Osteocyte (in vitro differentiated cells): ENCODE measurements around the gene FLNC. TPM values are rescaled to one million over a fixed set of nuclear protein-coding genes. Genes with fewer than 3 reads are reported as not detected.

ENCODE experiments used
- DNase-seq: peaks from one replicate; pipeline ENCODE4 v3.0.0; 2021; ENCODE audit warnings: mixed read lengths; ENCODE audit not compliant: unreplicated experiment; ENCODE audit errors: extremely low spot score
- H3K27ac Mint-ChIP-seq: one replicate; pipeline ENCODE4 v1.8.0; 2021; ENCODE audit warnings: mild to moderate bottlenecking, mixed read lengths; ENCODE audit not compliant: unreplicated experiment
- H3K27me3 Mint-ChIP-seq: one replicate; pipeline ENCODE4 v1.8.0; 2021; ENCODE audit warnings: mixed read lengths; ENCODE audit not compliant: unreplicated experiment
- H3K36me3 Mint-ChIP-seq: one replicate; pipeline ENCODE4 v1.8.0; 2021; ENCODE audit warnings: mixed read lengths; ENCODE audit not compliant: unreplicated experiment
- H3K4me1 Mint-ChIP-seq: one replicate; pipeline ENCODE4 v1.8.0; 2021; ENCODE audit warnings: mixed read lengths; ENCODE audit not compliant: unreplicated experiment
- H3K4me3 Mint-ChIP-seq: one replicate; pipeline ENCODE4 v1.8.0; 2021; ENCODE audit warnings: mild to moderate bottlenecking, moderate library complexity, mixed read lengths; ENCODE audit not compliant: unreplicated experiment
- H3K9me3 Mint-ChIP-seq: one replicate; pipeline ENCODE4 v1.8.0; 2021; ENCODE audit warnings: mixed read lengths; ENCODE audit not compliant: unreplicated experiment
- CTCF ChIP-seq: fragments of 200-600 bp; sonication (generic); IDR thresholded peaks from 2 replicates; pipeline ENCODE4 v1.5.0; 2021; ENCODE audit warnings: antibody characterized with exemption, mild to moderate bottlenecking, moderate library complexity
- total RNA-seq: library from RNA; stranded (reverse); gene quantifications from 2 replicates; pipeline ENCODE4 v1.2.1, GENCODE V29; 2021

FLNC gene
- total RNA-seq, 1 donor from 2014 or later, result 26.9 TPM

- peak; percentile 95 for DNase-seq
- Mint-ChIP-seq H3K9me3 (no peaks in the 10 kb centered on the region), H3K4me1 (peaks cover 2% of the 10 kb centered on the region), H3K27me3 (no peaks in the 10 kb centered on the region), H3K36me3 (no peaks in the 10 kb centered on the region), H3K27ac (no peak overlapping the region), H3K4me3 (no peak overlapping the region)
- peak; percentile 97 for TF ChIP-seq CTCF
Measured at GRCh38 chr7:128883622-128884448, 53.6 kb downstream of the FLNC start.

DNA sequence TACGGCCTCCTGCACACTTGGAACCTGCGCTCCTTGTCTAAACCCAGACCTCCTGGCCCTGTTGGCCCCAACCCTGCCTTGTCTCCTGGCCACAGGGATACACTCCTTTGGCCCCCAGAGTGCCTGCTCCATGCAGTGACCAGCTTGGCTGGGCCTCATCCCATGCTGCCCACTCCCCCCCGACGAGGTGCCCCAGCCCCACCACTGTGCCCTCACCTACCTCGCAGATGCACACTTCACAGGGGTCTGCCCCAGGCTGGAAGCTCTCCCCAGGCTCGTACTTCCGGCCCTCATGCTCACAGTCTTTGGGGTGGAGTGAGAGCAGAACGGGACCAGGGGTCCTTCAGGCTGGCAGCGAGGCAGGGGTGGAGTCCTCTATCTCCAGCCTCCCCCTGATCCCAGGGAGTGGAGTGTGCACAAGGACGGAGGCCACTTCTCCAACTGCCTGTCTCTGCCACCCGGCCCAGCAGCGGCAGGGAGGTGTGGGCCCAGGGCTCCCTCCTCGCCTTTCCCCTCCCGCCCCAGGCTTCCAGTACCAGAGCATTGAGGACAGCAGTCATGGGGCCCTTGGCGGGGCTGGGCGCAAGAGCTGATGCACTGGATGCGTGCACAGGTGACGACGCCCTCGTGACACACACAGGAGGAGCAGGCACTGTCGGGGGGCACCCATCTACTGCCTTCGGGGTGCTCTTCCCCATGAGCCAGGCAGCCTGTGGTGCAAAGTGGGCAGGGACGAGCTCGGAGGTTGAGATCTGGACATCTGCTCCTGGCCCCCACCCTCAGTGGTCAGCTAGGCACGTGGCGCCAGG lies 54.6 kb downstream of the FLNC start:
- no peak for TF ChIP-seq CTCF
- H3K9me3 Mint-ChIP-seq, result no peaks in the 10 kb centered on the region
- H3K27ac Mint-ChIP-seq, result no peak overlapping the region
- no peaks in the 10 kb centered on the region for H3K27me3 Mint-ChIP-seq
- peaks cover 5% of the 10 kb centered on the region for H3K4me1 Mint-ChIP-seq
- H3K4me3 Mint-ChIP-seq, result no peak overlapping the region
- H3K36me3 Mint-ChIP-seq, result no peaks in the 10 kb centered on the region
- DNase-seq, result no peak

- no peak for TF ChIP-seq CTCF
- Mint-ChIP-seq H3K27ac (no peak overlapping the region), H3K9me3 (no peaks in the 10 kb centered on the region), H3K27me3 (no peaks in the 10 kb centered on the region), H3K36me3 (no peaks in the 10 kb centered on the region), H3K4me3 (no peak overlapping the region), H3K4me1 (peaks cover 5% of the 10 kb centered on the region)
- no peak for DNase-seq
Measured at GRCh38 chr7:128885370-128886187, 55.4 kb downstream of the FLNC start.

DNA sequence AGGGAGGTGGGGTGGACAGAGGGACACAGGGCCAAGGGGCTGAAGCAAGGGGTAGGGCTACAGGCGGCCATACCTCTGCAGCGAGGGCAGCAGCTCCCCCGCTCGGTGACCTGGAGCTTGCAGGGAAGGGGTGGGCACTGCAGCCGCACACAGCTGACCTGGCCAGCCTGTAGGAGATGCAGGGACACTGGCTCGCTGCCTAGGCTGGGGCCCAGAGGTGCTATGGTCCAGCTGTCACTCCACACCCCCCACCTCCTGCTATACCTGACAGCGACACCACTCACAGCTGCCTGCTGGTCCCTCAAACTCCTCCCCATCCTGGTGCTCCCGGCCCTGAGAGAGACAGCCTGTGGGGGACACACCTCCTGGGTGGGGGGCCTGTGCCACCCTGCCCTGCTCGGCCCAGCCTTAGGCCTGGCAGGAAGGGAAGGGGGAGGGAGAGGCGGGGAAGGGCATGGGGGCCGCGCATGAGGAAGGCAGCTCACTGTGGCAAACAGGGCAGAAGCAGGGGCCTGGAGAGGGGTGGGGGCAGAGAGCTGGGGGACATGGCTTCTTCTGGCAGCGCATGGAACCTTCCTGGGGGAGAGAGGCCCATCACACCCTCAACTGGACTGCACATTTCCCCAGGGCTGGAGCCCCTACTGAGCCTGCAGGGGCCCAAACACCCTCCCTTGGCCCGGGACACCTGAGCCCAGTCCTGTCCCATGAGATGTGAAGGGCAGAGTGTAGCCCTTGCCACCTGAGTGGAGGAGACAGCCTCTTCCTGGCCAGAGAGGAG lies 56.4 kb downstream of the FLNC start:
- Mint-ChIP-seq H3K9me3 (no peaks in the 10 kb centered on the region), H3K27me3 (no peaks in the 10 kb centered on the region), H3K36me3 (no peaks in the 10 kb centered on the region), H3K4me3 (no peak overlapping the region), H3K27ac (no peak overlapping the region), H3K4me1 (peaks cover 5% of the 10 kb centered on the region)
- no peak for DNase-seq
- TF ChIP-seq CTCF, result no peak
